Measurements from ENCODE around the gene NOL6. TPM values are rescaled to one million over a fixed set of nuclear protein-coding genes. Genes with fewer than 3 reads are reported as not detected.

NOL6 gene
- total RNA-seq, 2 experiments from 2014 or later, result 37.1 to 38.8 TPM

DNA sequence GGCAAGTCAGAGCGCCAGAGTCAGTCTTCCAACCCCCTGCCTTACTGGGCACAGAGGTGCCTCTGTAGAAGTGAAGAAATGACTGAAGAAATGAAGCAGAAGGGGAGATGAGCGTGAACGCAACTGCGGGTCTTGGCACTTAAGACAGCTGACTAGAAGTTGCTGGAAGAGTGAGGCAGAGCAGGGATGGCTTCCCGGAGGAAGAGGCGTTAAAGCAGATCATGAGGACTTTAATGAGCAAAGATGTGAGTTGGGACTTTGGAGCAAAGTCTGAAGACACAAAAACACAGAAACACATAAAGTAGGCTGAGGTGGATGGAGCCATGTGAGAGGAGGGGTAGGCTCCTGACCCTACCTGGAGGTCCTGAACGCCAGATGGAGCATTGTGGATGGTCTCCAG, 33.5 kb downstream of the NOL6 start:
- ATAC-seq, result no peak
- Mint-ChIP-seq H3K4me1 (ENCODE audit: low read depth) (peaks cover 37% of the 10 kb centered on the region), H3K9me3 (ENCODE audit: insufficient read depth) (no peaks in the 10 kb centered on the region), H3K4me3 (no peak overlapping the region), H3K36me3 (ENCODE audit: low read depth) (peaks cover 15% of the 10 kb centered on the region), H3K27me3 (ENCODE audit: low read depth) (peaks cover 2% of the 10 kb centered on the region), H3K27ac (no peak overlapping the region)
- CTCF ChIA-PET, result interaction anchor here (1.0 to 1.4 kb wide), 4 partner anchors 13 to 36 kb away, joined by 3 to 6 read pairs (median 5); no protein-coding TSS in a partner anchor
- DNase-seq, result no peak
- POLR2A ChIA-PET, result no interaction called here

DNA sequence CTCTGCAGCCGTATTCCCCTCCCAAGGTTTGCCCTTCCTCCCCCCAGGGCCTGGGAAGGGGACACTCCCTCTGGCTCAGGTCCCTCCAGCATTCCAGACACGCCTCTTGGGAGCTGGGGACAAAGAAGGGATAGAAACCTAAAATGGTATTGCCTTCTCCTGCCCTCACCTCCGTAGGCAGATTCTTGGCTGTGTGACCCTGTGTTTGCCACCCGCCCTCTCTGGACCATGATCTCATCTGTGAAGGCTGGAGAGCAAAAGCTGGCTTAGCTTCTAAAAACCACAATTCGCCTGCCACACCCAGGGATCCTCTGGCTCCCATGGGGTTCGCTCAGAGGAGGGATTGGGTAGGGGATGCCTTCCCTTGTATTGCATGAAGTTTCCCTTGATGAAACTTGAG, 34.0 kb downstream of the NOL6 start:
- ATAC-seq (no peak), DNase-seq (no peak)
- H3K27ac Mint-ChIP-seq, result no peak overlapping the region
- no peaks in the 10 kb centered on the region for H3K9me3 Mint-ChIP-seq (ENCODE audit: insufficient read depth)
- CTCF ChIA-PET, result interaction anchor here (1.0 to 1.4 kb wide), 4 partner anchors 13 to 36 kb away, joined by 3 to 6 read pairs (median 5); no protein-coding TSS in a partner anchor
- peaks cover 15% of the 10 kb centered on the region for H3K36me3 Mint-ChIP-seq (ENCODE audit: low read depth)
- peaks cover 33% of the 10 kb centered on the region for H3K4me1 Mint-ChIP-seq (ENCODE audit: low read depth)
- POLR2A ChIA-PET, result no interaction called here
- no peak overlapping the region for H3K4me3 Mint-ChIP-seq
- H3K27me3 Mint-ChIP-seq (ENCODE audit: low read depth), result peaks cover 2% of the 10 kb centered on the region

DNA sequence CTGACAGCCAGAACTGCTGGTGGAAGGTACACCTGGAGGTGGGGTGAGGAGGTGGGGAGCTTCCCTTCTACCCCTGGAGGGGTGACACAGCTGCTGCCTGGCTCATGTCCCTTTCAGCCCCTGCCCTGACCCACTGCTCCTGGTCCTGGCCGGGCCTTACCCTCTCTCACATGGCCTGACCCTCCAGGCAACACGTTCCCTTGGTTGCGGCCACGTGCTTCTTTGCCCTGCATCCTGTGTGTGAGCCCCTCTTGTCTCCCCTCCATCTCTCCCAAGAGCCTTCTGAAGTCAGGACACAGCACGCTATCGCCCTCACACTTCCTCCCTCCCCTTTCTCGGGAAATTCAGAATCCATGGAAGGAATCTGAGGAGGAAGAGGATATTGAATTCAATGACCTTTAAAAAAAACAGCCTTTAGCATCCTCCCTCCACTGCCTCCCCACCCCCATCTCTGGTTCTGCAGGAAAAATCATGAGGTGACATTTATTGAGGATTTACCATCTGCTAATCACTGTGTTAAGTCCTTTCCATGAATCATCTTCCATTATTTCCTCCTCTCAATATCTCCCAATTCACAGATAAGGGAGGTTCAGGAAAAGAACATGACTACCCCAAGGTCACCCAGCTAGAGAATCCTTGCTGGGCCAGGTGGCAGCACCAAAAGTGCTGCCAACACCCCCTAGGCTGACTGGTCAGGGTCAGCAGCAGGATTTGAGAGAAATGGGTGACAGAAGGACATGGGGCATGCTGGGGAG, 34.6 kb downstream of the NOL6 start:
- CTCF ChIA-PET, result interaction anchor here (1.0 to 2.2 kb wide), 5 partner anchors 14 to 35 kb away, joined by 3 to 8 read pairs (median 6); no protein-coding TSS in a partner anchor
- H3K27ac Mint-ChIP-seq, result no peak overlapping the region
- peaks cover 15% of the 10 kb centered on the region for H3K36me3 Mint-ChIP-seq (ENCODE audit: low read depth)
- ATAC-seq (no peak), DNase-seq (no peak)
- H3K9me3 Mint-ChIP-seq (ENCODE audit: insufficient read depth), result no peaks in the 10 kb centered on the region
- H3K4me3 Mint-ChIP-seq, result no peak overlapping the region
- POLR2A ChIA-PET, result no interaction called here
- peaks cover 2% of the 10 kb centered on the region for H3K27me3 Mint-ChIP-seq (ENCODE audit: low read depth)
- H3K4me1 Mint-ChIP-seq (ENCODE audit: low read depth), result peaks cover 29% of the 10 kb centered on the region

DNA sequence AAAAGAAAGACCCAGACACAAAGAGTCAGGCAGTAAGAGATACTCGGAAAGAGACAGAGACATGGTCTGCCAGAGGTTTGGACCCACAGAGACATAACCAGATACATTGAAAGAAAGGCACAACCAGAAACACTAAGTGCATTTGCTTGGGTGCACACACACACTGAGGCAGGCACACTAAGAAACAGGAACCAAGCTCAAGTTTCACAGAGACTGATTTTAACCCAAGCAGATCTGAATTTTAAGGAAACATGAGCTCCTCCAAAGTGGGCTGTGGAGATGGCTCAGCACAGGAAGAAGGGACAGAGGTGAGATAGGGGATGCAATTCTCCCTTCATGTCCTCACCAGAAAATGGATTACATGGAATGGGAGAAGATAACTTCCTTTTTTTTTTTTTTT, 35.8 kb downstream of the NOL6 start:
- Mint-ChIP-seq H3K9me3 (ENCODE audit: insufficient read depth) (no peaks in the 10 kb centered on the region), H3K27ac (peak overlapping the region; percentile 37), H3K4me3 (no peak overlapping the region), H3K36me3 (ENCODE audit: low read depth) (peaks cover 11% of the 10 kb centered on the region), H3K4me1 (ENCODE audit: low read depth) (peaks cover 26% of the 10 kb centered on the region), H3K27me3 (ENCODE audit: low read depth) (peaks cover 2% of the 10 kb centered on the region)
- DNase-seq, result no peak
- ChIA-PET POLR2A (no interaction called here), CTCF (interaction anchor here (0.6 to 2.2 kb wide), 6 partner anchors 10 to 719 kb away, joined by 3 to 9 read pairs (median 7); partner anchors contain the start of gene AQP3)
- no peak for ATAC-seq

DNA sequence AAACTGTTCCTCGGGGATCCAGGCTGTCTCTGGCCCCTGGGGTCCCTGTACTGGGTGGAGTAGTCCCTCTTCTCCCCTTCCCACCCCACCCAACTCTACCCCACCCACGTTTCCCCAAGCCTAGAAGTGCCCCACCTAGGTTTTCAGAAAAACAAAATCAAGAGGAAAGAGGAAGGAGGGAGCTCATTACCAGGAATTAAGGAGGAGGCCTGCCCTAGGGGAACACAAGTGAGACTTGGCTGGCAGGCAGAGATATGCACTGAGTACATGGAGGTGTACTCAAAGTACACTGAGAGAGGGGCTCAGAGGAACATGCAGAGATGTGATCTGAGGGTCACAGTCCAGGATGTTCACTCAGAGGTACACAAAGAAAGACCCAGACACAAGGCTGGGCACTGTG, 36.5 kb downstream of the NOL6 start:
- H3K27me3 Mint-ChIP-seq (ENCODE audit: low read depth), result peaks cover 2% of the 10 kb centered on the region
- no peak overlapping the region for H3K4me3 Mint-ChIP-seq
- ChIA-PET CTCF (interaction anchor here (1.4 to 2.2 kb wide), 3 partner anchors 16 to 29 kb away, joined by 6 to 9 read pairs (median 8); no protein-coding TSS in a partner anchor), POLR2A (interaction anchor here (0.7 kb wide), 1 partner anchor 25 kb away, joined by 4 read pairs; no protein-coding TSS in a partner anchor)
- ATAC-seq (no peak), DNase-seq (no peak)
- peaks cover 8% of the 10 kb centered on the region for H3K36me3 Mint-ChIP-seq (ENCODE audit: low read depth)
- no peaks in the 10 kb centered on the region for H3K9me3 Mint-ChIP-seq (ENCODE audit: insufficient read depth)
- H3K4me1 Mint-ChIP-seq (ENCODE audit: low read depth), result peaks cover 22% of the 10 kb centered on the region
- peak overlapping the region; percentile 67 for H3K27ac Mint-ChIP-seq

DNA sequence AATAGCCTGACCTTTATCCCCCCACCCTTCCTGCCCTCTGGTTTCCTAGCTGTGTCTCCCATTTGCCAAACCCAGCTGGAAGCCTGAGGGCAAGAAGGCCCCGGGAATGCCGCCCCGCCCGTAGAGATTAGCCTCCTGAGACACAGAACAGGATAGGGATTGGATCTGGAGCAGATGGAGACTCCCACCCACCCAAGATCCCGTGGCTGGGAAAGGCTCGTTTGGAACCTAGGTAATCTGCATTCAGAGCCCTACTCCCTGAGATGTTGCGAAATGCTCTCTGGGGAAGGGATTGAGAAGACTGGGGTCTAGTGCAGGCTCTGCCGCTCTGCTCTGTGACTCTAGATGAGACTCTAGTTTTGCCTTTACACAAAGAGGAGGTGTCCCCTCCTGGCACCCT, 37.3 kb downstream of the NOL6 start:
- no peak for ATAC-seq
- H3K4me3 Mint-ChIP-seq, result no peak overlapping the region
- H3K4me1 Mint-ChIP-seq (ENCODE audit: low read depth), result peaks cover 23% of the 10 kb centered on the region
- H3K27me3 Mint-ChIP-seq (ENCODE audit: low read depth), result peaks cover 2% of the 10 kb centered on the region
- peaks cover 6% of the 10 kb centered on the region for H3K36me3 Mint-ChIP-seq (ENCODE audit: low read depth)
- H3K27ac Mint-ChIP-seq, result no peak overlapping the region
- CTCF ChIA-PET, result interaction anchor here (1.8 kb wide), 1 partner anchor 17 kb away, joined by 8 read pairs; no protein-coding TSS in a partner anchor
- DNase-seq, result no peak
- POLR2A ChIA-PET, result interaction anchor here (1.8 kb wide), 1 partner anchor 11 kb away, joined by 4 read pairs; the partner anchor contains the start of gene AQP3
- no peaks in the 10 kb centered on the region for H3K9me3 Mint-ChIP-seq (ENCODE audit: insufficient read depth)

DNA sequence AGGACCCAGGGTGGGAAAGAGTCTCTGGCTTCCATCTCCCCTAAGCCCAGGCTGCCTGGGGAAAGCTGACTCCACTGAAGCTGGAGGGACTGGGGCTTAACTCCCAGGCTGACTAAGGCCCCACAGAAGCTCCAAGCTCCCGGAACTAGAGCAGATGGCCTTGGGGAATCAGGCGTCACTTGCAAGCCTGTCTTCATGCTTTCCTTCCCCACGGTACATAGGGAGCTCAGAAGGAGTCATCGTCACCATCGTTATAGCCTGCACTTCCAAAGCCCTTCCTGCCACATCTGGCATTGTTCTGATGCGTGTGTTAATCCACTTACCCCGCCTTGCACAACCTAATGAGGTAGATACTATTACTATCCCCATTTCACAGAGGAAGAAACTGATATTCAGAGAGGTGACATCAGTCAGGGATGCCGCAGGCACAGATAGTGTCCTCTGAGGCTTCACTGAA, 37.9 kb downstream of the NOL6 start:
- Mint-ChIP-seq H3K4me3 (no peak overlapping the region), H3K9me3 (ENCODE audit: insufficient read depth) (no peaks in the 10 kb centered on the region), H3K27ac (no peak overlapping the region), H3K27me3 (ENCODE audit: low read depth) (peaks cover 2% of the 10 kb centered on the region), H3K4me1 (ENCODE audit: low read depth) (peaks cover 25% of the 10 kb centered on the region), H3K36me3 (ENCODE audit: low read depth) (peaks cover 6% of the 10 kb centered on the region)
- no peak for DNase-seq
- no peak for ATAC-seq
- POLR2A ChIA-PET, result interaction anchor here (1.8 kb wide), 1 partner anchor 12 kb away, joined by 4 read pairs; the partner anchor contains the start of gene AQP3
- CTCF ChIA-PET, result interaction anchor here (1.1 to 6.0 kb wide), 4 partner anchors 16 to 61 kb away, joined by 3 to 29 read pairs (median 6); no protein-coding TSS in a partner anchor

DNA sequence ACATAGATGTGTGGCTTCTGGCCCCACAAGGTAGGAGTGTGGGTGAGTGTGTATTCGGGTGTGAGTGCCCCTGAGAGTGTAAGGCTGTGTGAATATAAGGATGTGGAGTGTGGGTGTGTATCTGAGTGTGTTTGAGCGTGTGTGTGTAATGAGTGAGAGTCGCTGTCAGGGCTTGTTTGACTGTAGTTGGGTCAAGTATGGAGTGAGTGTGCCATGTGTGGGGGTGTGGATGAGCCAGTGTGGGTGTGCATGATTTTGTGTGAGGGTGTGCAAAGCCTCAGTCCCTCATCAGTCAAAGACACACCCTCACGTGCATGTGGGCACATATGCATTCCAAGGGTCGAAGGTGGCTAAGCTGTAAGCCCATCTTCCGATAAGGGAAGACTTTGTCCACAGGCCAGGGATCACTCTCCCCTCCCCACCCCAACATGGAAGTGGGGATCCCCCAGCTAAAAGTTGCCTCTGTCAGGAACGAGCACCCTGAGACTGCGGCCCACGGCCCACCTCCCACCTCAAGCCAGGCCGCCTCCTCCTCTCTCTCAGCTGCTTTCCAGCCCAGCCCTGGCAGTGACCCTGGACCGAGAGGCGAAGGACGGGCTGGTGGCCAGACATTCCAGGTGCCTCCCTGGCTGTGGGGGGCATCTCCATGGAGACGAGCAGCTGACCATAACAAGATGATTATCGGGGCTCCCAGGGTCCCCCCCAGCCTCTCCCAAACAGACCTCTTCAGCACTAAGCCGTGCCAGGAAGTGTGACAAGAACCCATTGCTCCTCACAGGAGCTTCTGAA, 39.2 kb downstream of the NOL6 start:
- POLR2A ChIA-PET, result interaction anchor here (1.8 kb wide), 1 partner anchor 13 kb away, joined by 4 read pairs; the partner anchor contains the start of gene AQP3
- H3K4me1 Mint-ChIP-seq (ENCODE audit: low read depth), result peaks cover 18% of the 10 kb centered on the region
- H3K36me3 Mint-ChIP-seq (ENCODE audit: low read depth), result no peaks in the 10 kb centered on the region
- no peak overlapping the region for H3K4me3 Mint-ChIP-seq
- no peaks in the 10 kb centered on the region for H3K9me3 Mint-ChIP-seq (ENCODE audit: insufficient read depth)
- H3K27me3 Mint-ChIP-seq (ENCODE audit: low read depth), result peaks cover 2% of the 10 kb centered on the region
- DNase-seq (no peak), ATAC-seq (no peak)
- no peak overlapping the region for H3K27ac Mint-ChIP-seq
- CTCF ChIA-PET, result interaction anchor here (1.1 to 6.0 kb wide), 5 partner anchors 13 to 59 kb away, joined by 3 to 29 read pairs (median 8); partner anchors contain the start of gene AQP3

DNA sequence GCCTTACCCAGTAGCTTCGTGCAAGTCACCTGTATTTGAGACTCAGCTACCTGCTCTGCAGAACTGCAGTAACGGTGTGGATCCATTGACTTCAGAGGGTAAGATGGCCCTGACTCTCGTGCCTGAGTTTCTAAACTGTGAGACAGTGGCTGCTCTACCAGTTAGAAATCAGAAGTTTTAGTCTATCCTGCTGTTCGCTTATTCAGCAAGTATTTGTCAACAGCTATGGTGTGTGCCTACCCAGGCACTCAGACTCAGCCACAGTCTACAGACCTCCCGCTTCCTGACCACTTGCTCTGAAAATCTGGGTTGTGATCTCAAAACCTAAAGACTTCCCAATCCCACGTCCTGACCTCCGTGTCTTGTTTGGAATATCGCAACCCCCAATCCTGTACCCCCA, 39.9 kb downstream of the NOL6 start:
- ATAC-seq (no peak), DNase-seq (no peak)
- Mint-ChIP-seq H3K4me3 (no peak overlapping the region), H3K27me3 (ENCODE audit: low read depth) (peaks cover 2% of the 10 kb centered on the region), H3K27ac (no peak overlapping the region), H3K9me3 (ENCODE audit: insufficient read depth) (no peaks in the 10 kb centered on the region), H3K4me1 (ENCODE audit: low read depth) (peaks cover 14% of the 10 kb centered on the region), H3K36me3 (ENCODE audit: low read depth) (no peaks in the 10 kb centered on the region)
- ChIA-PET CTCF (interaction anchor here (0.9 to 6.0 kb wide), 6 partner anchors 14 to 59 kb away, joined by 3 to 29 read pairs (median 5); partner anchors contain the start of gene AQP3), POLR2A (no interaction called here)

DNA sequence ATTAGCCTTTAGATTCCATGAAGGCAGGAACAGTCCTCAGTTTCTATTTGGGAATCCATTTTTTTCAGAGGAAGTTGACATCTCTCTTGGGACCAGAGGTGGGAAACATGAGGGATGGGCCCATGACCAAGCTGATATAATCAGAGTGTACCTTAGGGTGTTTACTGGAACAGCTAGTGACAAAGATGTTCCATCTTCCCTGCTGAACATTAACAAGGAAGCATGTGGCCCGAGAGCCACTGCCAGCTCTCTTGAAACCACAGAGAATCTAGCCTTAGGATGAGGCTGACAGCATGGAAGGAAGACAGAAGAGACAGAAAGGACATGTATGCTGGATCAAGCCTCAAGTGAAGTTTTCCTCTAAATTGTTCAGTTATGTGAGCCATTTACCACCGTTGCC, 42.3 kb downstream of the NOL6 start:
- POLR2A ChIA-PET, result interaction anchor here (1.3 kb wide), 1 partner anchor 16 kb away, joined by 3 read pairs; the partner anchor contains the start of gene AQP3
- CTCF ChIA-PET, result interaction anchor here (2.0 to 6.0 kb wide), 2 partner anchors 16 to 22 kb away, joined by 8 to 29 read pairs; no protein-coding TSS in a partner anchor
- no peak overlapping the region for H3K27ac Mint-ChIP-seq

DNA sequence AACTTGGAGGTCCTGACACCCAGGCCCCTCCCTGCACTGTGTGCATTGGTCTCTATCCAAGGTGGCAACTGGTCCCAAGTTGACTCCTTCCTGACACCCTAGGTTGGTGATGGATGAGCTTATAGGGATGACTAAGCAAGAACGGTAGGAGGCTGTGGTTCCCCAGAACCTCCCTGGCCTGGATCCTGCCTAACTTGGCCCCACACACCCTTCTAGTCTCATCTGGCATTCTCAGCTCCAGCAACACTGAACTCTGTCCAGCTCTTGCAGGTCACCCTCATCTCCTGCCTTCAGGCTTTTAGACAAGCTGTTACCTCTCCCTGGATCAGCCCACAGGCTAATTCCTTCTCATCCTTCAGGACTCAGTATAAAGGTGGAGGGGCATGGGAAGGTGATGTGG, 42.8 kb downstream of the NOL6 start:
- CTCF ChIA-PET, result interaction anchor here (1.0 to 6.0 kb wide), 4 partner anchors 16 to 56 kb away, joined by 3 to 29 read pairs (median 6); no protein-coding TSS in a partner anchor
- H3K27ac Mint-ChIP-seq, result no peak overlapping the region

More for the DNA sequence above, 42.3 kb downstream of the NOL6 start:
- no peak overlapping the region for H3K4me3 Mint-ChIP-seq
- peaks cover 2% of the 10 kb centered on the region for H3K27me3 Mint-ChIP-seq (ENCODE audit: low read depth)
- ATAC-seq (no peak), DNase-seq (no peak)
- no peaks in the 10 kb centered on the region for H3K36me3 Mint-ChIP-seq (ENCODE audit: low read depth)
- H3K4me1 Mint-ChIP-seq (ENCODE audit: low read depth), result peaks cover 3% of the 10 kb centered on the region
- no peaks in the 10 kb centered on the region for H3K9me3 Mint-ChIP-seq (ENCODE audit: insufficient read depth)

More for the DNA sequence above, 42.8 kb downstream of the NOL6 start:
- H3K4me1 Mint-ChIP-seq (ENCODE audit: low read depth), result peaks cover 3% of the 10 kb centered on the region
- H3K4me3 Mint-ChIP-seq, result no peak overlapping the region
- no peaks in the 10 kb centered on the region for H3K9me3 Mint-ChIP-seq (ENCODE audit: insufficient read depth)
- DNase-seq (no peak), ATAC-seq (no peak)
- POLR2A ChIA-PET, result interaction anchor here (1.3 kb wide), 2 partner anchors 15 to 17 kb away, joined by 3 to 5 read pairs; partner anchors contain the start of gene AQP3
- peaks cover 2% of the 10 kb centered on the region for H3K27me3 Mint-ChIP-seq (ENCODE audit: low read depth)
- H3K36me3 Mint-ChIP-seq (ENCODE audit: low read depth), result no peaks in the 10 kb centered on the region
